Body of pancreas (tissue), 4 donors: ENCODE data around the gene ZNF555.

Experiments used
- POLR2A ChIP-seq, 3 donors: fragments of 450-650 bp; IDR thresholded peaks; one replicate each; pipeline ENCODE4 v1.6.1; 2016; ENCODE audit warnings: antibody characterized with exemption in 3 of 3, mild to moderate bottlenecking in 2 of 3
- TF ChIP-seq, protein P1 (sequence below), 7 experiments: fragments of 450-650 bp in 4 of 7; fragments of 200-600 bp in 3 of 7; sonication (generic) in 3 of 7; IDR thresholded peaks; one replicate each; pipeline ENCODE4 v1.5.1; 2016 to 2019; ENCODE audit warnings: antibody characterized with exemption in 7 of 7

DNA sequence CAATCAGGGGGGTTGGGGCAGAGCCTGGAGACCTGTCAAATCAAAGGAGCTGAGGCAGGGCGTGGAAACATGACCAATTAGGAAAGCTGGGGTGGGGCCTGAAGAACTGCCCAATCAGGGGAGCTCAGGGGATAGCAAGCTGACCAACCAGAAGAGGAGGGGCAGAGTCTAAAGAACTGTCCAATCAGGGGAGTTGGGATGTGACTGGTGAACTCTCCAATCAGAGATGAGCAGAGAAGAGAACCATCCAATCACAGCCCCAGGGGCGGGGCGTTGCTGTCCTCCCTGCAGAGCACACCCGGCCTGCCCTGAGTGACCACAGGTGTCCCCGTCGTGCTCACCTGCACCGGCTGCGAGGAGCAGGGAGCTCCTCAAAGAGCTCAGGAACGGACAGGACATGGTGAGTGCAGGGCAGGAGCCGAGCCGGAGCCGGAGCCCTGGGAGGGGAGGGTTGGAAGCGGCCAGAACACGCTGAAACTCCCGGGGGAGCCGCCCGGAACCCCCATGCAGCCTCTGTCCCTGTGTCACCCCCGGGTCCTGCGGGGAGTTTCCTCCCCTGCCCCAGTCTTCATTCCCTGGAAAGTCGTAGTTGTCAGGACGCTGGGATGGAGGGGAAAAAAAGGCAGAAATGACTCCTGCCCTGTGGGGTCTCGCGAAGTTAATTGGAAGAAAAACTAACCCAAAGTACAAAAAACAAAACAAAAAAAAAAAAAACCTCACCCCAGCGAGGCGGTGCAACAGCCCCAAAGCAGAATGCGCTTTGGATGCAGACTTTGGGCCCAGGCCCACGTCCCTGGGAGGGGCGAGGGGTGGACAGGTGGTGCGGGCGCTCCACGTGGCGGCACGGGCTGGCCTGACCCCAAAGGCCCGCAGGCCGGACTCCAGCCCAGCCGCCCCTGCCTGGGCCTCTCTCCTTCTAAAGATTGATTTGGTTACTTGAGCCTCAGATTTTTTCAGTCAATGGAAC, 26.0 kb downstream of the ZNF555 start, which contains the start of gene ZNF556:
- TF ChIP-seq, protein P1, sequence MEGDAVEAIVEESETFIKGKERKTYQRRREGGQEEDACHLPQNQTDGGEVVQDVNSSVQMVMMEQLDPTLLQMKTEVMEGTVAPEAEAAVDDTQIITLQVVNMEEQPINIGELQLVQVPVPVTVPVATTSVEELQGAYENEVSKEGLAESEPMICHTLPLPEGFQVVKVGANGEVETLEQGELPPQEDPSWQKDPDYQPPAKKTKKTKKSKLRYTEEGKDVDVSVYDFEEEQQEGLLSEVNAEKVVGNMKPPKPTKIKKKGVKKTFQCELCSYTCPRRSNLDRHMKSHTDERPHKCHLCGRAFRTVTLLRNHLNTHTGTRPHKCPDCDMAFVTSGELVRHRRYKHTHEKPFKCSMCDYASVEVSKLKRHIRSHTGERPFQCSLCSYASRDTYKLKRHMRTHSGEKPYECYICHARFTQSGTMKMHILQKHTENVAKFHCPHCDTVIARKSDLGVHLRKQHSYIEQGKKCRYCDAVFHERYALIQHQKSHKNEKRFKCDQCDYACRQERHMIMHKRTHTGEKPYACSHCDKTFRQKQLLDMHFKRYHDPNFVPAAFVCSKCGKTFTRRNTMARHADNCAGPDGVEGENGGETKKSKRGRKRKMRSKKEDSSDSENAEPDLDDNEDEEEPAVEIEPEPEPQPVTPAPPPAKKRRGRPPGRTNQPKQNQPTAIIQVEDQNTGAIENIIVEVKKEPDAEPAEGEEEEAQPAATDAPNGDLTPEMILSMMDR (IDR thresholded peaks at IDR 0.05) = no peak
- no peak for TF ChIP-seq POLR2A (IDR thresholded peaks at IDR 0.05)
